D341Med (cell line): ENCODE results near the gene SLC37A4.
"Not testable (repeated sequence)": the region's sequence is repeated elsewhere in the genome, so short reads cannot be mapped to it uniquely, and the experiment has no call there.

ENCODE experiments used
- DNase-seq: peaks from one replicate; pipeline ENCODE4 v3.0.0; 2012; ENCODE audit warnings: low spot score

SLC37A4 gene

DNA sequence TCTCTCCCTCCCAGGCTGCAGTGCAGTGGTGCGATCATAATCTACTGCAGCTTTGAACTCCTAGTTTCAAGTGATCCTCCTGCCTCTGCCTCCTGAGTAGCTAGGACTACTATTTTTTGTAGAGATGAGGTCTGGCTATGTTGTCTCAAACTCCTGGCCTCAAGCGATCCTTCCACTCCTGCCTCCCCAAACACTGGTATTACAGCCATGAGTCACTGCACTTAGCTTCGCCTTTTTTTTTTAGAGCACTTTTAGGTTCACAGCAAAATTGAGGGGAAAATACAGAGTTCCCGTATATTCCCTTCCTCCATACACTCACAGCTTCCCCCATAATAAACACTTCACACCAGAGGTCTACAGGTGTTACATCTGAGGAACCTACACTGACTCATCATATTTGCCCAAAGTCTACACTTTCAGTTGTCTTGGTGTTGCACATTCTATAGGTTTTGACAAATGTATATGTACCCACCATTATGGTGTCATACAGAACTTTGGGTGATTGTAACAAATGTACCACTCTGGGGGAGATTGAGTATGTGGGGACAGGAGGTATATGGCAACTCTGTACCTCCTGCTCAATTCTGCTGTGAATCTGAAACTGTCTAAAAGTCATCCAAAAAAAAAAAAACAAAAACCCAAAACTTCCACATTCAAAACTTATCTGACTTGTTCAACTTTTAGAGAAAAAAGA lies 11.3 kb upstream of the SLC37A4 start:
- no peak for DNase-seq

DNA sequence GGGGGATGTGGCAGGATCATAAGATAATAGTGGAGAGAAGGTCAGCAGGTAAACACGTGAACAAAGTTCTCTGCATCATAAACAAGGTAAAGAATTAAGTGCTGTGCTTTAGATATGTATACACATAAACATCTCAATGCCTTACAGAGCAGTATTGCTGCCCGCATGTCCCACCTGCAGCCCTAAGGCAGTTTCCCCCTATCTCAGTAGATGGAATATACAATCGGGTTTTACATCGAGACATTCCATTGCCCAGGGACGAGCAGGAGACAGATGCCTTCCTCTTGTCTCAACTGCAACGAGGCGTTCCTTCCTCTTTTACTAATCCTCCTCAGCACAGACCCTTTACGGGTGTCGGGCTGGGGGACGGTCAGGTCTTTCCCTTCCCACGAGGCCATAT lies 8.8 kb upstream of the SLC37A4 start:
- DNase-seq, result not testable (repeated sequence)

DNA sequence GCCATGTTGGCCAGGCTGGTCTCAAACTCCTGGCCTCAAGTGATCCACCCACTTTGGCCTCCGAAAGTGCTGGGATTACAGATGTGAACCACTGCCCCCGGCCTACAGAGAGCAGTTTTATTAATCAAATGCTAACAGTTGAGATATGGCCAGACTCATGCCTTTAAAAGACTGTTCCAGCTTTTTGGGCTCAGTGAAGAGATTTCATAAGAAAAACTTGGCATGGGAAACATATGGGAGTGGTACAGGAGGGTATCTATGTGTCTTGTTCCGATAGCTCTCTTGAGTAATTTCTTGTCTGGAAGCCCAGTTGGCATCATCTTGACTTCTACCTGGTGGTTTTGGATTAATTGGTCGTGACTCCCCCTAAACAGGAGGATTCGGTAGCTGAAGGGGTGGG lies 8.2 kb upstream of the SLC37A4 start:
- DNase-seq, result no peak

DNA sequence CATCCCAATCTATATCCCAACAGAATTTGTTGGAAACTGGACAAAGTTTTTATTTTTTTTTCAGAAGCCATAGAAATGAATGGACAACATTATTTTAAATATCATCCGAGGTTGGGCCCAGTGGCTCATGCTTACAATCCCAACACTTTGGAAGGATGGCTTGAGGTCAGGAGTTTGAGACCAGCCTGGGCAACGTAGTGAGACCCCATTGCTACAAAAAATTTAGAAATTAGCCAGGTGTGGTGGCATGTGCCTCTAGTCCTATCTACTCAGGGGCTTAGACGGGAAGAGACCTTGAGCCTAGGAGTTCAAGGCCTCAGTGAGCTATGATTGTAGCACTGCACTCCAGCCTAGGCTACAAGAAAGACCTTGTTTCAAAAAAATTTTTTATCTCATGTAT lies 4.1 kb upstream of the SLC37A4 start:
- DNase-seq, result no peak

DNA sequence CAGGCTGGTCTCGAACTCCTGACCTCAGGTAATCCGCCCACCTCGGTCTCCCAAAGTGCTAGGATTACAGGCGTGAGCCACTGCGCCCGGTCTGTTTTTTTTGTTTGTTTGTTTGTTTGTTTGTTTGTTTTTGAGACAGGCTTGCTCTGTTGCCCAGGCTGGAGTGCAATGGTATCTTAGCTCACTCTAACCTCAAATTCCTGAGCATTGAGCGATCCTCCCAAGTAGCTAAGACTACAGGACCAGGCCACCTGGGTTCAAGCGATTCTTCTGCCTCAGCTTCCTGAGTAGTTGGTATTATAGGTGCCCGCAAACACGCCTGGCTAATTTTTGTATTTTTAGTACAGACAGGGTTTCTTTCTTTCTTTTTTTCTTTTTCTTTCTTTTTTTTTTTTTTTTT lies 2.7 kb upstream of the SLC37A4 start:
- DNase-seq, result not testable (repeated sequence)

DNA sequence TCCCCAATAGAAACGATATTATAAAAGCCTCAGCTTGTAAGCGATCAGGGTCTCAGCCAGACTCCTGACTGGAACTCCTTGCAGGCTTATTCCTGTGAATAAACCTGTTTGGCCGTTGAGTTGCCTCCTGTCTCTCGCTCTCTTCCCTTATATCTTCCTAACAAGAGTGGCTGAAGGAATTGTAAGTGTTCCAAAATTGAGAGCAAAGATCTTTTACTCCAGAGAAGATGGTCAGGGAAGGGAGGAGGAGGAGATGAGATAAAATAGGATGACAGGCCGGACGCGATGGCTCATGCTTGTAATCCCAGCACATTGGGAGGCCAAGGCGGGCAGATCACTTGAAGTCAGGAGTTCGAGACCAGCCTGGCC lies 1.2 kb upstream of the SLC37A4 start:
- DNase-seq, result no peak

DNA sequence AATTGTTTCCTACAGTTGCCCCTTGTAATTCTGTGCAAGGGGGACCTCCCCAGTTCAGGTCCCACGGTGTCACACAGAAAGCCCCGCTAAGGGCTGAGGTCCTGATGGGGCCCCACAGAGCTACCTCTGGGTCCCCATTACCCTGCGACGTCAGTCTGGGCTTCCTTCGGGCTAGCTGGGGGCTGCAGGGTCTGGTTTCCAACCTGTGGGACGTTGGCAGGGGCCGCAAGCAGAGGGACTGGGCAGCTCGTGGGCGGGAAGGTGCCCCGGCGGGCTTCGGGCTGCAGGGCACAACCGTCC lies 698 bp downstream of the SLC37A4 start:
- DNase-seq, result no peak

DNA sequence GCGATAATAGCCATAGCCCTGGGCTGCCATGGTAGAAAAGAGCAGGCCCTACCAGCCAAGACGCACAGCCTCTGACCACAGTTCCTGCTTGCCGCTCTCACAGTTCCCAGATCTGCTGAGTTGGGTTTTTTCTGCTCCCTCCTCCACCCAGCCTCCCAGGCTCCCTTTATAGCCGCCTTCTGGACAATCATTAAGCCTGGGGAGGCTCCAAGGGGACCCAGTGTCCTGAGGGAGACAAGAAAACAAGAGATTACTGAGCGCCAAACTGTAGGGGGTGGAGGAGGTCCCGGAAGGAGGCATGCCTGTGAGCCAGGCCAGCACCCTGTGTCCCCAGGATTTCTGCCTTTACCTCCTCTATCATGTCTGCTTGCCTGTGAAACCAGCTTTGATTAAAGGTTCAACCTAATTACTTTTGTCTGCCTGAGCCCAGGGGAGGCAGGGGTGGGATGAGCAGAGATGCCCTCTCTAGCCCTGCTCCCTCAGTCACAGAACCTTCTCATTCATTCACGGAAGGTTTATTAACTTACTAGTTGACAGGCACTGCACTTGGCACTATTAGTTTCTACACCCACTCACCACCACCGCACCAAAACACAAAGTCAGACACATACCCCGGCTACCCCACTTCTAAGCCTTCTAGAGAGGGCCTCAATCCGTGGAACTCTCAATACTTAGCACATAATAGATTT lies 1.2 kb downstream of the SLC37A4 start:
- DNase-seq, result peak; percentile 42

DNA sequence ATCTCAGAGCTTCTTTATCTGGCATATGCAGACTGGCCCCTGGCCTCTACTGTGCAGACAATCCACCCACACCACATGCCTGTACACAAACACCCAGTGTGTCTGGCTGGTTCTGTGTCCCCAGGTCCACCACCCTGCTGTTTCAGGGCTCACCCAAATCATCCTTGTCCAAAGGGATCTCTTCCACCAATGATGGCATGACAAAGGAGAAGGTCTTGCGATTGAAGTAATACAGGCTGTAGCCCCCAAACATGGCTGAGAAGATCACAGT lies 1.7 kb downstream of the SLC37A4 start:
- DNase-seq, result no peak

DNA sequence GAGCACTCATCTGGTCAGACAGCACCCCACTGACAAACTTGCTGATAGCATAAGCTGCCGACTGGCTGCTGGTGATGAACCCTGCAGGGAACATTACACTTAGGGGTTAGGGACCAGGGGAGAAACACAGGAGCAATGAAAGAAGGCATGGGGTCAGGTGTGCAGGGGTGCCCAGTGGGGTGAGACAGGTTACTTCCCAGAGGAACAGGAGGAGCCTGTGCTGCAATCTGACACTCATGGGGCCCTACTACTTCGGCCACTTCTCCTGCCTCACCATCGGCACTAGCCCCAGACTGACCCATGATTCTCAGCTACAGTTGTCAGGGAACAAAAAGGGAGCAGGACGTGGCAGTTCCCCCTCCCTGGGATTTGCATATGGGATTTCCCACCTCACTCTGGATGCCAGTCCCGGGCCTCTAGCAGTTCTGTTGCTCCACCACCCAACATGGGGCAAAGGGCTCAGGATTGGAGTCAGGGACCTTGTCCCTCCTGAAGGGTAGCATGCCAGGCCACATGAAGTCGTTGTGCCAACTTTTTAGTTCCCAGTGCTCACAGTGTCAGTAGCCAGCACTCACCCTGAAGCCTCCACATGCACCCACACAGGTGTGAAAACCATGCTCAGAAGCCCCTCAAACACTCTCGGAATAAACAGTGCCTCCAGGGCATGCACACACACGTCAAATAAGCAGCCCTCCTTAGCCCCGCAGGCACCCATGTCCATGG lies 2.2 kb downstream of the SLC37A4 start:
- no peak for DNase-seq

DNA sequence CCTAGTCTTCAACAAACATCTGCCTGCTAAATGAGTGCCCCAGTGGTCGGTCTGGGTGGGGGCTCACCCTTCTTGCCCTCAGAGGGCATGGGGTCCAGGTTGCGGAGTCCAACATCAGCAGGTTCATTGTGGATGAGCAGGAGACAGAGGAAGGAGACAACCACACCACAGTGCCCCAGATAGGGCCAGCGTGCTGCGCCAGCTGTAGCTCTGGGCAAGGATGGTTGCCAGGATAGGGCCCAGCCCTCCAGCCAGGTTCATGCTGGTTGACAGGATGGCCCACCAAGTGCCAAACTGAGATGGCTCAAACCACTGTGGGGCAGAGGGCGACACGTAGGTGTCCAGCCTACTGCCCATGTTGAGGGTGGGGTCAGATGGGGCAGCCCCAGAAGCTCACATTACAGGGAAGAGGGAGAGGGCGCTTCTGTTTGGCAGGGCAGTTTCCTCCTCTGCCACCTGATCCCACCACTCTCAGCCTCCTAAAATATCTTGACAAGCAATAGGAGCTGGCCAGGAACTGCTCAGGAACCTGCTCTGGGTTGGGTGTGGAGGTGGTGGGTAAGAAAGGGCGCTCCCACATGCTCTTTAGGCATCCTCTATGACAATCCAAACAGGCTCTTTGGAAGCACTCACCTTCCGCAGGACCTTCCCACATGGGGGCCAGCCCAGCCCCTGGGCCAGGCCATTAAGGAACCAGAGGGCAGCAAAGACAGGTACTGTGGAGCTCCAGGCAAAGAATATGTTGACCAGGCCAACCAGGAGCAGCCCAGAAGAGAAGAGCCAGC lies 2.9 kb downstream of the SLC37A4 start:
- DNase-seq, result no peak

DNA sequence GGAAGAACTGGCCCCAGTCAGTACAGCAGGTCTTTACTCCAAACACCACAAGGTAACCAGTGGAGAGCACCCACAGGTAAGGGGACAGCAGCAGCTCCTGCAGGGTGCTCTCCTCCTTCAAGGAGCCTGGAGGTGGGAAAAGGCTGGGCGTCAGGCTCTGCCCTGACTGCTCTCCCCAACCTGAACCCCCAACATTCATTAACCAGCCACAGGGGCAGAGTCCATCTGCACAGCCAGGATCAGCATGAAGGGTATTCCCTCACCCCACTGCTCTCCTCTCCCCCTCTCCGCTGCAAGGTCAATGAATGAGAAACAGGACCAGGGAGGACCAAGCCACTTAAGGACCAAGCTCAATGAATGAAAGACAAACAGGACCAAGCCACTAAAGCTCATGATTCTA lies 3.7 kb downstream of the SLC37A4 start:
- no peak for DNase-seq

DNA sequence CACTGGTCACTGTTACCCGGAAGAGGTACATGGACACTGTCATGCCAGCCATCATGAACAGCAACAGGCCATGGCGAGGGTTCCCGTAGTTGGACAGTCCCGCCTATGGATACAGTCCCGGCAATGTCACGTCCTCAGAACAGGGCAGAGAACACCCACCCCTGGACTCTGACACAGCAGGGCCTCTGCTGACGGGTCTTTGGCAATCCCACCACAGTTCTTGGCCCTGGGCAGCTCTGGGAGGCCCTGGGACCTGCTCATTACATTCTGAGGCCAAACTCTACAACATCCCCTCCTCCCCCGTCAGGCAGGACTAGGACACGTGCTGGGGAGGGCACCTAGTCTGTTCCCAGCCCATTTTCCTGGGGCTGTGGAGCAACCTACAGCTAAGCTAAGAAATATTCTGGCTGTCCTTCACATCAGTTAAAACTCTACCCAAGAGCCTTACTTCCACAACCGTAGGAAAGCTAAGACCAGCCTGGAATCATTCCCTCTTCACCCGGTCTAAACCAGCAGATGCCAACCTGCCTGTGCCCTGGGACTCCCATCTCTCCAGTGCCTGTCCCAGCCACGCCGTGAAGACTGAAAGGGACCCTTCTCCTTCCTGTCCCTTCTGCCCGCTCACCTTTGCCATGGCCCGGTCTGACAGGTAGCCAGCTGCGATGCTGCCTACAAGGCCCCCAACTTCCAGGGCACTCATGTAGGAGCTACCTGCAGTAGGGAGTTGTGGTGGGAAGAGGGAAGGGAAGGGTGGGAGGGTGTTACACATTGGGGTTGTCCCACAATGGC lies 4.5 kb downstream of the SLC37A4 start:
- no peak for DNase-seq

DNA sequence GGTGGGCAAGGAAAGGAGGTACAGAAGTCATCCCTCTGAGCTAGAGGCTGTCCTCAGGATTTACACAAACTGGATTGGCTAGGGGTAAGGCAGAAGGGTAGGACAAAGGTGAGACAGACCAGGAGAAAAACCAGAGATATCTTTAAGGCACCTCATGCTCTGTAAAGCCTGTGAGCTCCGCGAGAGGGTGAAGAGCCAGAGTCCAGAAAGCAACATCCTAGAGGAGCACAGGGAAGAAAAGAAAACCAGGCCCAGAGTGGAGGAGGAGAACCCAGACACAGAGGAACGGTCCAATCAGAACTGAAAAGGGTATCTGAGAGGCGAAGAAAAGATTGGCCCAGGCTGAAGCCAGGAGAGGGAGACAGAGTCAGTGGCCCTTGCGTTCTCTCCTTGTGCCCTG lies 5.1 kb downstream of the SLC37A4 start:
- no peak for DNase-seq

DNA sequence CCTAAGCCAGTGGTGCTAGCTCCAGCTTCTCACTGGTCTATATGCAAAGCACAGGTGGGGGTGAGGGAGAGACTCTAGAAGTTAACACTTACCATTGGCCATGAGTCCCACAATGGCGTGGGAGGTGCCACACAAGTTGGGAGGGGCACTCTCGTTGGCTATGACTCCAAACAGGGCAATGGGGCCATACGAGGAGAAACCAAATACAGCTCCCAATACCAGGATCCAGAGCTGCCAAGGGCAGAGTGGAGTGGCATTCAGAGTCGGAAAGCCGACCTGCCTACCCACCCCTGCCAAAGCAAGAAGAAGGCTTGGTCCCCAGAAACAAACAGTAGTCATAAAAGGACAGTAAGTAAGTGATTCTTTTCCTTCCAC lies 5.6 kb downstream of the SLC37A4 start:
- no peak for DNase-seq

DNA sequence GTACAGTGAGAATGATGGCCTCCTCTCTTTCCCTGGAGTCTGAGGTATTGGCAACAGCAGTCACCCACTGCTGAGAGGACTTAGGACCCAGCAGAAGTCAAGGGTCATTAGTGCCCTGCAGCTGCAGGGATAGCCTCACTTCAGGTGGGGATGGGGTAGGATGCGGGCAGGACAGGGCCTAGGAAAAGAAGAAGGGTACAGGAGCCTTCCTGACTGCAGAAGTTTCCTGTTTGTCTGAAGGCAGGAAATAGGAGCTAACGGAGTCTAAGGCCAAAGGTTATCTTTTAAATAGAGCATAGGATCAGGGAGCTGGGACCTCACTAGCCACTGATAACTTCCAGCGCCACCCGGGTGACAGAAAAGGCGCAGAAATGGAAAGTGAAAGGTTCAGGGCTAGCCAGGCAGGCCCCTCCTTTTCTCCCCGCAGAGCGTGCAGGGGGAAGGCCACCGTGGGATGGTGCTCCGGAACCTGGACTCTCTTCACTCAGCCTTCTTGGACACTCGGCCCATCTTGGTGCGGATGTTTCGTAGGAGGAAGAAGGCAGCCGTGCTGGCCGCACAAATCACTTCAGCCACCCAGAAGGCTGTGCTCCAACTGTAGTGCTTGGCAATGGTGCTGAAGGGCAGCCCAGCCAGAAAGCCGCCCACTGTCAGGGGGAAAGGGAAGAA lies 6.1 kb downstream of the SLC37A4 start:
- DNase-seq, result no peak

DNA sequence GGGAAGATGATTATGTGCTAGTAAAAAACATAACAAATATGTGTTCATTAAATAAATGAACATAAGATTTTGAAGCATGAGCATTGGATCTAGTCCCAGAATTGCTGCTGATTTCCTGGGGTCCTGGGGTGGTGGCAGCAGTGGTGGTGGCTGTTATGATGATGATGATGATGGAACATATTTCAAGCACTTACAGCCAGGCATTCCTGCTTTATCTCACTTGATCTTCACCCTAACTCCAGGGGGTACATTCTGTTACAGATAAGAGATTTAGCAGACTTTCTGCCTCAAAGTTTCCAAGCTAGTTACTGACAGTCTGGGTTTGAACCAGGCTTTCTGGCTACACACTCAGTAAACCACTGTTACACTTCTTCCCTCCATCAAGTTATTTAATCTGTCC lies 6.9 kb downstream of the SLC37A4 start:
- no peak for DNase-seq

DNA sequence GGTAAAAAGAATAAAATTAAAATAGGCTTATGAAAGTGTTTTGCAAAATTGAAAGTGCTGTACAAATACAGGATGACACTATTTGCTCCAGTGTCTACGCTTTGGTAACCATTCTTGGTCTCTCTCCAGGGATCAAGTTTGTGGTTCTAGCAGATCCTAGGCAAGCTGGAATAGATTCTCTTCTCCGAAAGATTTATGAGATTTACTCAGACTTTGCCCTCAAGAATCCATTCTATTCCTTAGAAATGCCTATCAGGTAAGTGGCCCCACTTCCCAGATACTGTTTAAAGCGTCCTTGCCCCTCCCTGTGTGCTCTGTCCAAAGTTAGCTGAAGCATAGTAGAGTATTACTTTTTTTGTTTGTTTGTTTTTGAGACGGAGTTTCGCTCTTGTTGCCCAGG lies 9.0 kb downstream of the SLC37A4 start:
- DNase-seq, result no peak

DNA sequence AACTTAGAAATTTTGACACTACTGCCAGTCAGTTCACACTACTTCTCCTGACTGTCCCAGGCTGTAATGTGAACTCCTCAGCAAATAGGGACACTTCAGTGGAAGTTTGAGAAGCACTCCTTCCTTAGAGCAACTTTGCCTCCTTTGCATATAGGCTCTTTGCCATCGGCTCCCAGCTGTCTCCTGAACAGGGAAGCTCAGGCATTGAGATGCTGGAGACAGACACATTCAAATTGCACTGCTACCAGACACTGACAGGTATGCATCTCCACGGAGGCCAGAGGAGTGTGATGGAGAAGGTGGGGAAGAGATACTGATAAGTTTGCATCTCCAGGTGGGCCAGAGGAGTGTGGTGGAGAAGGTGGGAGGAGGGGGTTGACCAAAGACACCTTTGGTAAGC lies 10.7 kb downstream of the SLC37A4 start:
- DNase-seq, result no peak

DNA sequence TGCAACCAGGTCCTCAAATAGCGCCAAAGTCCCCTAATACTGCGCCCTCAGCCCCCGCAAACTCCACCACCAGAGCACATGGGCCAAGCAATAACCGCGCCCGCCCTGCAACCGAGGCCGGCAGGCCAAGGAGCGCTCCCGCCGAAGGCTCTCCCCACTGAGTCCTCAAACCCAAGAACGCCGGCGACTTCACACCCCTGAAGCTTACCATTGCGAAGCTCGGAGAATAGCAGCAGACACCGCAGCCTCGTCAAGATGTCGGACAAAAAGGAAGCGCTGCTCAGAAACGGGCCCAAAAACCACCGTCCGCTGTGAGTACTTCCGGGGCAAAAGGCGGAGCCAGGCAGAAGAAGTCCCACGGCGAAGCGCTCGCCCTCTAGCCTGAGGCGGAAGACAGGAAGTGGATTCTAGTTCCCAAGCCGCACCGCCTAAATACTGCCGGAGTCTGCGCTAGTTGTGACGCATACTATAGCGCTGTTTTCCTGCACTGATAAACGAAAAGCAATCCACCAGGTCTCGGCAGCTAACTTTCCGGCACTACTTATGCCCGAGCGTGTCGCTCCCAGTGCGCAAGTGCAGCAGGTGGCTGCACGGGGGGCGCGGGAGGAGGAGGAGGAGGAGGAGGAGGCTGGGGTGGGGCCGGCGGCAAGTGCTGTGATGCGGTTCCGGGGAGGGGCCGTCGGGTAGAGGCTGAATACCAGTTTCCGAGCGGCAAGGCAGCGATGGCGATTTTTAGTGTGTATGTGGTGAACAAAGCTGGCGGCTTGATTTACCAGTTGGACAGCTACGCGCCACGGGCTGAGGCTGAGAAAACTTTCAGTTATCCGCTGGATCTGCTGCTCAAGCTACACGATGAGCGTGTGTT lies 12.4 kb downstream of the SLC37A4 start, which contains the start of the genes RPS25 and TRAPPC4:
RPS25 (minus strand) TSS at position 270 of the 865 bp plus-strand sequence; CDS start at position 211, 59 bp downstream.
TRAPPC4 (plus strand) TSS at position 693 of the 865 bp plus-strand sequence; CDS start at position 723, 30 bp downstream.
- peak; percentile 92 for DNase-seq
